HEK293T (cell line): Measurements from ENCODE around the gene LRRK1.

Experiments
- FOXK2 ChIP-seq: fragments of 450-650 bp; IDR thresholded peaks from 2 replicates; pipeline ENCODE4 v1.6.1; 2016; ENCODE audit warnings: mild to moderate bottlenecking
- FOXM1 ChIP-seq: fragments of 450-650 bp; IDR thresholded peaks from 2 replicates; pipeline ENCODE4 v1.6.1; 2017; ENCODE audit warnings: mild to moderate bottlenecking, borderline replicate concordance

DNA sequence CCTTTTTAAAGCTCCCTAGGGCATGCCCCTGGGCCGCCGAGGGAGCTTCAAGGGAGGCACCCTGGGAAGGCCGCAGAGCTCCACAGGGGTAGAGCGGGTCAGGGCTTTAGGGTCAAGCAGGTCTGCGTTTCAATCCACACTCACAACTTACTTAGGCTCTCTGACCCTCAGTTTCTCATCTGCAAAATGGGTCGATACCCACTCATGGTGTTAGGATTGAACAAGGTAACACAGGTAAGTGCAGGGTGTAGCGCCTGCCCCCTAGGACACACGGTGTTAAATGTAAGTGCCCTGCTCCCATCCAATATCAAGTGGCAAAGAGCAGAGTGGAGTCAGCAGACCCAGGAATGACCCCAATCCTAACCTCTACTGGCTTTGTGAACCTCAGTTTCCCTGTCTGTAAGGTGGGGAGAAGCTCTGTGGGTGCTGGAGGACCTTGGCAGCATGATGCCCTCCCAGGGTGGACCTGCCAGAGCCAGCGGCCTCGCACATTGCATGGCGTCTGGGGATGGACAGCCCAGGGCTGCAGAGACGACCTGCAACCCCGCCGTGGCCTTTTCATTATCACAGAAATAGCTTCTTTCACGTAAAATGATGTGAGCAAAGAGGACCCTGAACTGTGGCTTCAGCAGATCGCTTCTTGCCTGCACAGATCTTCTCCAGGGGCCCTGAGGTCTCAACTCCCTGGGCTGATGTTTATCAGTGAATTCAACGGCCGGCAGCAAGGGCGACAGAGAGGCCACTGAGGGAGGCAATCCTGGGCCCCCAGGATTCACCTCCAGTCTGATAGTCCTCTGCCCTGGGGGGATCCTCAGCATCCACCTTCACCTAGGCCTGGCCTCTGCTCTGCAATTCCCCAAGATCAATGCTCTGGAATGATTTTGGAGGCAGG lies 194.2 kb downstream of the LRRK1 start:
- TF ChIP-seq FOXK2 (no peak), FOXM1 (no peak)
